ENCODE data around the gene SETD1B.
"Not testable (repeated sequence)": the region's sequence is repeated elsewhere in the genome, so short reads cannot be mapped to it uniquely, and the experiment has no call there.

SETD1B gene

GRCh38 chr12:121857322-121858246, 53.8 kb downstream of the SETD1B start:
- no peak for DNase-seq (ENCODE audit: low spot score)

- no peak for DNase-seq (ENCODE audit: low spot score)
Observed at GRCh38 chr12:121858318-121858661, 54.5 kb downstream of the SETD1B start.

DNA sequence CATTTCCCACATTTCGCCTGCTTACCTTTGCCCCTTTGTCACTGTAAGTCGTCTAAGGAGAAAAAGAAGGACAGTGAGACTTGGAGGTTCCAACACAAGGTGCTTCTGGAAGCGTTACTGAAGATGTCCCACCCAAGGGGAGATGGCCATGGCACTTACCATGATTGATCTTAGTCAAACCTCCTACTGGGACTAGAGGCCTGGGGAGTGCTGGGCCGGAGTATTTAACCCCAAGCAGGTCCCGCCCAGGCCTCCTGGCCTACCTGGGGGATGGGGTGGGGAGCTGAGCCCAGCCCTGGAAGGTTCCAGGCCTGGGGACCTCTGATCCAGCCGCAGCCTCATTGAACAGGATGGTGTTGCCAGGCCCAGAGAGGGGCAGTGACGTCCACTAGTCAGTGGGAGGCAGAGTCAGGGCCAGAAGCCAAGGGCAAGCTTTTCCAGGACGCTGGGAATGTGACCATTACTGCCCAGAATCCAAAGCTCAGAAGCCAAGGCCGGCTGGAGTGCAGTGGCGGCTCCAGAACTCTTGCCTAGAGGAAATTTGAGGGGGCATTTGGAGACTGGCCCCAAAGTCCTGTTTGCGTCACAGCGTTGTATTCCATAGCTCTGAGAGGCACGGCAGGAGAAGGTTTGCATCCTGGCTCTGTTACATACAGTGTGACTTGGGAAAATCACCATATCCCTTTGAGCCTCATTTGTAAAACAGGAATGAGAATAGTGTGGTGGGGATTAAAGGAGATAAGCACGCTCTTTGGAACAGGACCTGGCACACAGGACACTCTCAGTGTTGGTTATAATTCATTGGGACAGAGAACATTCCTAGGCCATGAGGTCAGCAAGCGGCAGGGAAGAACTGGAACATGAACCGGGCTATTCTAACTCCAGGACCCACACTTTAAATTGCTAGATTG, 55.1 kb downstream of the SETD1B start, which contains the start of gene HPD:
Gene HPD, minus strand, starts transcription at position 198 of the 911 bp plus-strand sequence. Its CDS starts 36 bp downstream, at position 162.
- no peak for DNase-seq (ENCODE audit: low spot score)

DNA sequence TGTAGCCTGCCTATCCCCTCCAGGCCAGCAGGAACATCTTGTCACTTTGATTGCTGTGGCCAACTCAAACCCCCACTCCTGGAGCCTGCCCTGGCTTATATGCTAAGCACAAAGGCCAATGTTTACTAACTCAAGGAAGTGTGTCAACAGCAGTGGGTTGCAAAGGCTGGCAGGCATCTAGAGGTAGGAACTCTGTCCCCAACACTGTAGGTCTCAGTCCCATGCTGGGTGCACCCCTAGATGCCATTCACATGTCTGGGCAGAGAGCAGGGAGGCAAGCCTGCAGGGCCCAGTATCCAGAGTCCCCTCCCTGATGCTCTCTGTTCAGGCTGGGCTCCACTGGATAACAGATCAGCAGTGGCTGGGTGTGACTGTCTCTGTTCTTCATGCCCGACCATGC, 56.4 kb downstream of the SETD1B start:
- DNase-seq (ENCODE audit: low spot score): no peak

DNA sequence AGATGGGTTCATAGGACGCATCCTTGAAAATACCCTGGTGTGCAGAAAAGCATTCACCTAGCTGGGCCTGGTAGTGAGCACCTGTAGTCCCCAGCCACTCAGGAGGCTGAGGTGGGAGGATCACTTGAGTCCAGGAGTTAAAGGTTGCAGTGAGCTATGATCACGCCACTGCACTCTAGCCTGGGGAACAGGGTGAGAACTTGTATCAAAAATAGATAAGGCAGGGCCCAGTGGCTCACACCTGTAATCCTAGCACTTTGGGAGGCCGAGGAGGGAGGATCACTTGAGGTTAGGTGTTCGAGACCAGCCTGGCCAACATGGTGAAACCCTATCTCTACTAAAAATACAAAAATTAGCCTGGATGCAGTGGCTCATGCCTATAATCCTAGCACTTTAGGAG, 56.9 kb downstream of the SETD1B start:
- not testable (repeated sequence) for DNase-seq (ENCODE audit: low spot score)

GRCh38 chr12:121861636-121862254, 57.9 kb downstream of the SETD1B start:
- no peak for DNase-seq (ENCODE audit: low spot score)

DNA sequence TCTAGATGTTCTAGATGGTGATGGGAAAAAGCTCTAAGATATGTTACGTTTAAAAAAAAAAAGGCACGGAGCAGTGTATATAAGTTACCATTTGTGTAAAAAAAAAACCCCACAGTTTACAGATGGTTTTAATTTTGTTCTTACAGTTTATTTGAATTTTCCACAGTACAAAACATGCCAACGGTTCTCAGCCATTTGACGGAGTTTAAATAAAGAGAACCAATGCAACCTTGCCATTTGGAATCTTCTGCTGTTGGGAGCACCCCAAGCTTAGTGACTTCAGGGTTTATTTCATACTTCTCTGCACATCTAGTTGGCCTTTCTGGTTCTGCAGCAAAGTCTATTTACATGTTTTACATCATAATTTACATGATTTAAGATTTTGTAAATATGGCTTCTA, 62.5 kb downstream of the SETD1B start:
- DNase-seq (ENCODE audit: low spot score): no peak

GRCh38 chr12:121869229-121869628, 65.4 kb downstream of the SETD1B start:
- DNase-seq (ENCODE audit: low spot score): not testable (repeated sequence)

DNA sequence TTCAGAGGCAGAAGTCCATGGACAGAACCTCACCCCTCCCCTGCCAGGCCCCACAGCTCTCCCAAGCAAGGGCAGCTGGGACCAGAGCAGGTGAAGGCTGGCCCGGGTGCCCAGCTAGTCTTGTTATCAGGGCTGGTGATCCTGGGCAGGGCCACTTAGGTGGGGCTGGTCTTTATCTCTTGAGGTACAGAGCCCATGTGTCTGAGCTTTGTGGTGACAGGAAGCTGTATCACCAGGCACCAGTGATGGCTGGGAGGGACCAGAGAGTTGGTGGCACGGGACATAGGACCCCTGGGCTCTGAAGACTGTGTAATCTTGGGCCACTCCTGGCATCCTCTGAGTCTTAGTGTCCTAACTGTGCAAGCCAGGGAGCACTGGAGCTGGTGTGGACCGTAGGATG, 67.7 kb downstream of the SETD1B start:
- DNase-seq (ENCODE audit: low spot score): no peak

- DNase-seq (ENCODE audit: low spot score): peak; percentile 70
Observed at GRCh38 chr12:121872546-121873215, 68.9 kb downstream of the SETD1B start.

DNA sequence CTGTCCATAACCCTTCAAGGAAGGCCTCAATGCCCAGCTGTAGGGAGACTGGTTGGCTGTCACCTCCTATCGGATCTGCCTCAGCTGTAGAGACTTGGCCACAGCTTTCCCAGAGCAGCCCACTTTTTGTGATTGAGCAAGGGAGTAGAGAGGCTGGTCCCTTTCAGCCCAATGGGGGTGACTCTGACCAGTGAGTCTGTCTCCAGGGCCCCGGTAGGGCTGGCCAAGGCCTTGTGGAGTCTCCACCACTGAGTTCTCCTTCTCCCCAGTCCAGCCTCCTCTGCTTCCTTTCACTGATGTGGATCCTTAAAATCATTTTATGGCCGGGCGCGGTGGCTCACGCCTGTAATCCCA, 69.4 kb downstream of the SETD1B start:
- DNase-seq (ENCODE audit: low spot score): no peak

DNA sequence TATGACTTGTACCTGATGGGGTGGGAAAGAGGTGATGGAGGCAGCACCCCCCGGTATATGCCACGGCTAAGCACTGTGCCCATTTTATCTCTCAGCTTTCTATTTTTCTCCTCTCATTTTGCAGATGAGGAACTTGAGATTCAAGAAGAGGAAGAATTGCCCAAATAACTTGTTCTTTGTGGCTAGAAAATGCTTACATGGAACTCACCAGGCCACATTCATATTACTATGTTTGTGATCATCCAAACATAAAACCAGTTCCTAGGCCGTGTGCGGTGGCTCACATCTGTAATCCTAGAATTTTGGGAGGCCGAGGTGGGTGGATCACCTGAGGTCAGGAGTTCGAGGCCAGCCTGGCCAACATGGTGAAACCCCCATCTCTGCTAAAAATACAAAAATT, 70.3 kb downstream of the SETD1B start:
- DNase-seq (ENCODE audit: low spot score): no peak

DNA sequence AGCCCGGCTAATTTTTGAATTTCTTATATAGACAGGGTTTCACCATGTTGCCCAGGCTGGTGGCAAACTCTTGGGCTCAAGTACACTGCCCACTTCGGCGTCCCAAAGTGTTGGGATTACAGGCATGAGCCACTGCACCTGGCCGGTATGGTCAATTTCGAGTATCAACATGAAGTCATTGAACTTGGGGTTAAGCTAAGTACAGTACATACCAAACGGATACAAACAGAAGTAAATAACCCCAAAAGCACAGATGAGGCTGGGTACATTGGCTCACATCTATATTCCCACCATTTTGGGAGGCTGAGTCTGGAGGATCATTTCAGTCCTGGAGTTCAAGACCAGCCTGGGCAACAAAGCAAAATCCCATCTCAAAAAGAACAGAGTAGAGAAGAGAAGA, 71.8 kb downstream of the SETD1B start:
- DNase-seq (ENCODE audit: low spot score): no peak

DNA sequence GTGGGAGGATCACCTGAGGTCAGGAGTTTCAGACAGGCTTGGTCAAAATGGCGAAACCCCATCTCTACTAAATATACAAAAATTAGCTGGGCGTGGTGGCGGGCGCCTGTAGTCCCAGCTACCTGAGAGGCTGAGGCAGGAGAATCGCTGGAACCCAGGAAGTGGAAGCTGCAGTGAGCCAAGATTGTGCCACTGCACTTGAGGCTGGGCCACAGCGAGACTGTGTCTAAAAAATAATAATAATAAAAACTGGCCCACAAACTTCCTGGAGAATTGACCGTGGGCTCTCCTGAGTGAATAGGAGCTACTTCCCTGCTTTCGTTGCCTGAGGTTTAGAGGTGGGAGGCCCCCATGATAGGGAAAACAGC, 72.3 kb downstream of the SETD1B start:
- DNase-seq (ENCODE audit: low spot score): not testable (repeated sequence)

All from left forelimb (tissue), 1 donor.